Astrocyte of the cerebellum (primary cell): Measurements from ENCODE around the gene PLA2G4E.

Experiments
- DNase-seq: peaks from one replicate; pipeline ENCODE4 v3.0.0-alpha.2; 2011; ENCODE audit warnings: low read depth
- H3K4me3 ChIP-seq: 2 replicates; pipeline ENCODE4 v1.5.1; 2011; ENCODE audit warnings: mild to moderate bottlenecking, low read depth, low read length, moderate library complexity
- CTCF ChIP-seq: IDR thresholded peaks from 2 replicates; pipeline ENCODE4 v1.5.1; 2012; ENCODE audit warnings: low read length, low read depth, moderate library complexity, mild to moderate bottlenecking; ENCODE audit errors: missing control alignments
- in situ Hi-C: cut with HindIII; loops from 2 replicates; pipeline ENCODE4 v1.10.0; 2017; ENCODE audit warnings: low sequenced_read_pairs

PLA2G4E gene

GRCh38 chr15:42045211-42045615 lies 24.4 kb upstream of the PLA2G4E start:
- no peak overlapping the region for H3K4me3 ChIP-seq
- in situ Hi-C loops: no loop called here
- no peak for TF ChIP-seq CTCF
- DNase-seq: no peak

GRCh38 chr15:42042602-42043400 lies 22.0 kb upstream of the PLA2G4E start:
- TF ChIP-seq CTCF: no peak
- H3K4me3 ChIP-seq: no peak overlapping the region

GRCh38 chr15:42038401-42038800 lies 17.6 kb upstream of the PLA2G4E start:
- TF ChIP-seq CTCF: no peak
- in situ Hi-C loops: no loop called here
- H3K4me3 ChIP-seq: no peak overlapping the region
- no peak for DNase-seq

More at GRCh38 chr15:42042602-42043400, 22.0 kb upstream of the PLA2G4E start:
- DNase-seq: no peak
- in situ Hi-C loops: no loop called here

GRCh38 chr15:42037656-42038055 lies 16.8 kb upstream of the PLA2G4E start:
- no peak overlapping the region for H3K4me3 ChIP-seq
- DNase-seq: no peak
- TF ChIP-seq CTCF: no peak
- in situ Hi-C loops: no loop called here

- in situ Hi-C loops: no loop called here
- H3K4me3 ChIP-seq: no peak overlapping the region
- DNase-seq: no peak
- no peak for TF ChIP-seq CTCF
Measured at GRCh38 chr15:42036966-42037365, 16.1 kb upstream of the PLA2G4E start.

- no peak for TF ChIP-seq CTCF
- in situ Hi-C loops: no loop called here
- no peak overlapping the region for H3K4me3 ChIP-seq
- DNase-seq: no peak
Measured at GRCh38 chr15:42036112-42036905, 15.5 kb upstream of the PLA2G4E start.
